ENCODE measurements around the gene MAGEF1.
"Not testable (repeated sequence)": the region's sequence is repeated elsewhere in the genome, so short reads cannot be mapped to it uniquely, and the experiment has no call there.

The MAGEF1 gene

GRCh38 chr3:184729154-184729553 is 17.3 kb upstream of the MAGEF1 start:
- not testable (repeated sequence) for H3K18ac ChIP-seq (ENCODE audit: low read depth in 1 of 2, low read length in 2 of 2); H3K4me1 ChIP-seq (ENCODE audit: control insufficient read depth, insufficient read depth, low read depth, low read length); H3K27ac ChIP-seq (ENCODE audit: low read length, poor library complexity, severe bottlenecking); H4K8ac ChIP-seq (ENCODE audit: low read length); H2BK15ac ChIP-seq (ENCODE audit: low read depth, poor library complexity, severe bottlenecking); H3K4ac ChIP-seq (ENCODE audit: low read depth in 1 of 2, low read length in 2 of 2); H3K9me3 ChIP-seq (ENCODE audit: control insufficient read depth, low read length); H3K4me3 ChIP-seq (ENCODE audit: insufficient read depth in 1 of 2, low read depth in 1 of 2, low read length in 2 of 2); H2BK12ac ChIP-seq (ENCODE audit: low read length in 2 of 2); H3K9ac ChIP-seq (ENCODE audit: low read length); H3K4me2 ChIP-seq (ENCODE audit: low read length, poor library complexity, severe bottlenecking); DNase-seq; H2BK120ac ChIP-seq (ENCODE audit: low read depth, low read length); H2BK5ac ChIP-seq (ENCODE audit: low read depth, low read length, poor library complexity, severe bottlenecking); H4K91ac ChIP-seq (ENCODE audit: low read length); H3K36me3 ChIP-seq (ENCODE audit: control insufficient read depth in 1 of 2, insufficient read depth in 2 of 2, low read depth in 1 of 2, low read length in 2 of 2); H2AK5ac ChIP-seq (ENCODE audit: low read length, severe bottlenecking); H2AFZ ChIP-seq (ENCODE audit: low read depth, low read length); H3K79me1 ChIP-seq (replicated peaks; ENCODE audit: low read length, poor library complexity, severe bottlenecking); H3K14ac ChIP-seq (ENCODE audit: low read length in 2 of 2); H3K23ac ChIP-seq (ENCODE audit: low read length in 2 of 2)
- WGBS = 97% methylated on average over 10 of the region's 14 CpGs
- peaks cover 3 to 30% of the 10 kb centered on the region in 2 experiments for H3K27me3 ChIP-seq (ENCODE audit: control insufficient read depth in 1 of 2, insufficient read depth in 1 of 2, low read length in 2 of 2)

GRCh38 chr3:184728010-184728527 is 16.2 kb upstream of the MAGEF1 start:
- Histone ChIP-seq H3K23ac (ENCODE audit: low read length in 2 of 2) (no peak overlapping the region), H2AFZ (ENCODE audit: low read depth, low read length) (no peak overlapping the region), H3K14ac (ENCODE audit: low read length in 2 of 2) (no peak overlapping the region), H4K91ac (ENCODE audit: low read length) (no peak overlapping the region), H3K4me1 (ENCODE audit: control insufficient read depth, insufficient read depth, low read depth, low read length) (no peaks in the 10 kb centered on the region), H3K4me3 (ENCODE audit: insufficient read depth in 1 of 2, low read depth in 1 of 2, low read length in 2 of 2) (no peak overlapping the region), H2BK12ac (ENCODE audit: low read length in 2 of 2) (no peak overlapping the region), H3K9ac (ENCODE audit: low read length) (no peak overlapping the region), H3K36me3 (ENCODE audit: control insufficient read depth in 1 of 2, insufficient read depth in 2 of 2, low read depth in 1 of 2, low read length in 2 of 2) (no peaks in the 10 kb centered on the region), H4K8ac (ENCODE audit: low read length) (no peak overlapping the region), H3K4me2 (ENCODE audit: low read length, poor library complexity, severe bottlenecking) (no peak overlapping the region), H2AK5ac (ENCODE audit: low read length, severe bottlenecking) (no peak overlapping the region), H3K27me3 (ENCODE audit: control insufficient read depth in 1 of 2, insufficient read depth in 1 of 2, low read length in 2 of 2) (peaks cover 3 to 28% of the 10 kb centered on the region in 2 experiments), H3K4ac (ENCODE audit: low read depth in 1 of 2, low read length in 2 of 2) (no peak overlapping the region), H2BK15ac (ENCODE audit: low read depth, poor library complexity, severe bottlenecking) (no peak overlapping the region), H3K27ac (ENCODE audit: low read length, poor library complexity, severe bottlenecking) (no peak overlapping the region), H2BK120ac (ENCODE audit: low read depth, low read length) (no peak overlapping the region), H3K79me1 (replicated peaks; ENCODE audit: low read length, poor library complexity, severe bottlenecking) (no peaks in the 10 kb centered on the region), H3K18ac (ENCODE audit: low read depth in 1 of 2, low read length in 2 of 2) (no peak overlapping the region), H2BK5ac (ENCODE audit: low read depth, low read length, poor library complexity, severe bottlenecking) (no peak overlapping the region), H3K9me3 (ENCODE audit: control insufficient read depth, low read length) (no peaks in the 10 kb centered on the region)
- WGBS = 100% methylated on average over 1 of the region's 6 CpGs
- DNase-seq = no peak

- H2BK12ac ChIP-seq (ENCODE audit: low read length in 2 of 2) = no peak overlapping the region
- H3K23ac ChIP-seq (ENCODE audit: low read length in 2 of 2) = no peak overlapping the region
- H3K9me3 ChIP-seq (ENCODE audit: control insufficient read depth, low read length) = no peaks in the 10 kb centered on the region
- peak overlapping the region in 1 of 2 experiments; percentile 49 for H3K18ac ChIP-seq (ENCODE audit: low read depth in 1 of 2, low read length in 2 of 2)
- H2BK15ac ChIP-seq (ENCODE audit: low read depth, poor library complexity, severe bottlenecking) = no peak overlapping the region
- H3K27me3 ChIP-seq (ENCODE audit: control insufficient read depth in 1 of 2, insufficient read depth in 1 of 2, low read length in 2 of 2) = peaks cover 3 to 25% of the 10 kb centered on the region in 2 experiments
- no peak overlapping the region for H3K4ac ChIP-seq (ENCODE audit: low read depth in 1 of 2, low read length in 2 of 2)
- H2AFZ ChIP-seq (ENCODE audit: low read depth, low read length) = no peak overlapping the region
- WGBS = 23% methylated on average over 10 of the region's 10 CpGs
- peak; percentile 80 for DNase-seq
- no peak overlapping the region for H3K4me3 ChIP-seq (ENCODE audit: insufficient read depth in 1 of 2, low read depth in 1 of 2, low read length in 2 of 2)
- H3K36me3 ChIP-seq (ENCODE audit: control insufficient read depth in 1 of 2, insufficient read depth in 2 of 2, low read depth in 1 of 2, low read length in 2 of 2) = no peaks in the 10 kb centered on the region
- no peaks in the 10 kb centered on the region for H3K4me1 ChIP-seq (ENCODE audit: control insufficient read depth, insufficient read depth, low read depth, low read length)
- no peak overlapping the region for H3K9ac ChIP-seq (ENCODE audit: low read length)
- H4K91ac ChIP-seq (ENCODE audit: low read length) = no peak overlapping the region
- H3K79me1 ChIP-seq (replicated peaks; ENCODE audit: low read length, poor library complexity, severe bottlenecking) = no peaks in the 10 kb centered on the region
- no peak overlapping the region for H3K4me2 ChIP-seq (ENCODE audit: low read length, poor library complexity, severe bottlenecking)
- no peak overlapping the region for H3K27ac ChIP-seq (ENCODE audit: low read length, poor library complexity, severe bottlenecking)
- H2AK5ac ChIP-seq (ENCODE audit: low read length, severe bottlenecking) = no peak overlapping the region
- no peak overlapping the region for H3K14ac ChIP-seq (ENCODE audit: low read length in 2 of 2)
- H2BK120ac ChIP-seq (ENCODE audit: low read depth, low read length) = no peak overlapping the region
- H4K8ac ChIP-seq (ENCODE audit: low read length) = no peak overlapping the region
- no peak overlapping the region for H2BK5ac ChIP-seq (ENCODE audit: low read depth, low read length, poor library complexity, severe bottlenecking)
Observed at GRCh38 chr3:184727357-184728009, 15.6 kb upstream of the MAGEF1 start.

GRCh38 chr3:184726497-184726896 is 14.6 kb upstream of the MAGEF1 start:
- Histone ChIP-seq H3K9me3 (ENCODE audit: control insufficient read depth, low read length) (no peaks in the 10 kb centered on the region), H3K36me3 (ENCODE audit: control insufficient read depth in 1 of 2, insufficient read depth in 2 of 2, low read depth in 1 of 2, low read length in 2 of 2) (no peaks in the 10 kb centered on the region), H2AFZ (ENCODE audit: low read depth, low read length) (no peak overlapping the region), H3K79me1 (replicated peaks; ENCODE audit: low read length, poor library complexity, severe bottlenecking) (no peaks in the 10 kb centered on the region), H3K4ac (ENCODE audit: low read depth in 1 of 2, low read length in 2 of 2) (no peak overlapping the region), H2BK5ac (ENCODE audit: low read depth, low read length, poor library complexity, severe bottlenecking) (no peak overlapping the region), H3K4me1 (ENCODE audit: control insufficient read depth, insufficient read depth, low read depth, low read length) (no peaks in the 10 kb centered on the region), H3K27me3 (ENCODE audit: control insufficient read depth in 1 of 2, insufficient read depth in 1 of 2, low read length in 2 of 2) (peaks cover 3 to 15% of the 10 kb centered on the region in 2 experiments), H3K4me2 (ENCODE audit: low read length, poor library complexity, severe bottlenecking) (no peak overlapping the region), H2BK12ac (ENCODE audit: low read length in 2 of 2) (peak overlapping the region in 1 of 2 experiments; percentile 90), H3K18ac (ENCODE audit: low read depth in 1 of 2, low read length in 2 of 2) (no peak overlapping the region), H2BK120ac (ENCODE audit: low read depth, low read length) (no peak overlapping the region), H4K8ac (ENCODE audit: low read length) (no peak overlapping the region), H3K14ac (ENCODE audit: low read length in 2 of 2) (no peak overlapping the region), H2AK5ac (ENCODE audit: low read length, severe bottlenecking) (no peak overlapping the region), H4K91ac (ENCODE audit: low read length) (no peak overlapping the region), H3K27ac (ENCODE audit: low read length, poor library complexity, severe bottlenecking) (no peak overlapping the region), H3K23ac (ENCODE audit: low read length in 2 of 2) (no peak overlapping the region), H2BK15ac (ENCODE audit: low read depth, poor library complexity, severe bottlenecking) (no peak overlapping the region), H3K9ac (ENCODE audit: low read length) (no peak overlapping the region), H3K4me3 (ENCODE audit: insufficient read depth in 1 of 2, low read depth in 1 of 2, low read length in 2 of 2) (no peak overlapping the region)
- 91% methylated on average over 4 of the region's 4 CpGs for WGBS
- no peak for DNase-seq

Data from mesenchymal stem cell (in vitro differentiated cells and primary cell).